PC-9 (cell line): ENCODE results near the gene KLK11.

Source experiments
- EZH2 ChIP-seq: fragments of 200-600 bp; sonication (generic); IDR thresholded peaks from 2 replicates; pipeline ENCODE4 v1.8.0; 2017; ENCODE audit warnings: antibody characterized with exemption, low read depth
- TF ChIP-seq, protein P1 (sequence below): fragments of 200-600 bp; sonication (generic); conservative IDR thresholded peaks from 2 replicates; pipeline ENCODE4 v1.6.1; 2017; ENCODE audit warnings: mixed run types, antibody characterized with exemption, mild to moderate bottlenecking, moderate library complexity

DNA sequence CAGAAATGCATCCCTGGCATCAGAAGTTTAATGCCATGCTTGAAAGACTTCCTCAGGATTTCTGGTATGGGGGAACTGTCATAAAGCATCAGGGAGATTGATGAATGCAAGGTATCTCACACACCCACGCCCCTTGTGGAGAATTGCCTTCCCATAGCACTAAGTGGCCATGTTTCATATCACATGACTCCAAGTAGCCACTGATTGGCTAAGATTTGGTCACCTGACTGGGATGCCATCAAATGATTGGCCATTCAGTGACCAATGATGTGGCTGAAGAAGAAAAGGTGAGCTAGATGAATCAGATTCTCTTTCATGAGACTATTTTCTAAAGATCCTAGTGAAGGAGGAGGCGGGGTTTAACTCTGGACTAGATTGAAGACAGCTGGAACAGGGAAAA, 32.3 kb downstream of the KLK11 start:
- TF ChIP-seq, protein P1, sequence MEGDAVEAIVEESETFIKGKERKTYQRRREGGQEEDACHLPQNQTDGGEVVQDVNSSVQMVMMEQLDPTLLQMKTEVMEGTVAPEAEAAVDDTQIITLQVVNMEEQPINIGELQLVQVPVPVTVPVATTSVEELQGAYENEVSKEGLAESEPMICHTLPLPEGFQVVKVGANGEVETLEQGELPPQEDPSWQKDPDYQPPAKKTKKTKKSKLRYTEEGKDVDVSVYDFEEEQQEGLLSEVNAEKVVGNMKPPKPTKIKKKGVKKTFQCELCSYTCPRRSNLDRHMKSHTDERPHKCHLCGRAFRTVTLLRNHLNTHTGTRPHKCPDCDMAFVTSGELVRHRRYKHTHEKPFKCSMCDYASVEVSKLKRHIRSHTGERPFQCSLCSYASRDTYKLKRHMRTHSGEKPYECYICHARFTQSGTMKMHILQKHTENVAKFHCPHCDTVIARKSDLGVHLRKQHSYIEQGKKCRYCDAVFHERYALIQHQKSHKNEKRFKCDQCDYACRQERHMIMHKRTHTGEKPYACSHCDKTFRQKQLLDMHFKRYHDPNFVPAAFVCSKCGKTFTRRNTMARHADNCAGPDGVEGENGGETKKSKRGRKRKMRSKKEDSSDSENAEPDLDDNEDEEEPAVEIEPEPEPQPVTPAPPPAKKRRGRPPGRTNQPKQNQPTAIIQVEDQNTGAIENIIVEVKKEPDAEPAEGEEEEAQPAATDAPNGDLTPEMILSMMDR, result no peak
- TF ChIP-seq EZH2, result no peak
